NCI-H146 treated with DMSO at 0.1 percent for 48 hours (cell line): ENCODE results near the gene TAS2R43.
"Not testable (repeated sequence)": the region's sequence is repeated elsewhere in the genome, so short reads cannot be mapped to it uniquely, and the experiment has no call there.

ENCODE experiments used
- DNase-seq: peaks from one replicate; lab custom pipeline; 2025; ENCODE audit not compliant: unreplicated experiment; lab: John Stamatoyannopoulos, UW

Gene TAS2R43, protein sequence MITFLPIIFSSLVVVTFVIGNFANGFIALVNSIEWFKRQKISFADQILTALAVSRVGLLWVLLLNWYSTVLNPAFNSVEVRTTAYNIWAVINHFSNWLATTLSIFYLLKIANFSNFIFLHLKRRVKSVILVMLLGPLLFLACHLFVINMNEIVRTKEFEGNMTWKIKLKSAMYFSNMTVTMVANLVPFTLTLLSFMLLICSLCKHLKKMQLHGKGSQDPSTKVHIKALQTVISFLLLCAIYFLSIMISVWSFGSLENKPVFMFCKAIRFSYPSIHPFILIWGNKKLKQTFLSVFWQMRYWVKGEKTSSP

DNA sequence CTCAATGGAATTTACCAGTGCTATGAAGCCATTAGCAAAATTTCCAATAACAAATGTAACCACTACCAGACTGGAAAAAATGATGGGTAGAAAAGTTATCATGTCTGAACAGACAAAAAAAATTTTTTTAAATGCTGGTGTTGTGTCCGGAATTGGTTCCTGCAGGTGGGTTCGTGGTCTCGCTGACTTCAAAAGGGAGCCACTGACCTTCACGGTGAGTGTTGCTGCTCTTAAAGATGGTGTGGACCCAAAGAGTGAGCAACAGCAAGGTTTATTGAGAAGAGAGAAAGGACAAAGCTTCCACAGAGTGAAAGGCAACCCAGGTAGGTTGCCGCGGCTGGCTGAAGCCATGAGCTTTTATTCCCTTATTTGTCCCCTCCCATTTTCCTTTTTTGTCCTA lies at the start of gene TAS2R43:
TAS2R43 (minus strand) TSS at position 186 of the 400 bp plus-strand sequence; CDS start at position 102, 84 bp downstream.
- DNase-seq = no peak

DNA sequence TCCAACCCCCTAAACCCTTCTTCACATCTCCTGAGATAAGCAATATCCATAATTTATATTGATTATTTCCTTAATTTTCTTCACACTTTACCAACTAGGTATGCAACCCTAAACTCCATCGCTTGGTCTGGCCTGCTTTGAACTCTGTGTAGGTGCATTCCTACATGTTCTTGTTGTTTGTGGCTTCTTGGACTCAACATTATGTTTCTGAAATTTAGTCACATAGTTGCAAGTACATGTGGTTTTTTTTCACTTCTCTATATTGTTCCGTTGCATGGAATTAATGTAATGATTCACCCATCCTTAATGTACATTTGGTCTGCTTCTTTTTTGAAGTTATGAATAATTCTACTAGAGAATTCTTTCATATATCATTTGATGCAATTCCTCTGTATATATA lies 44.0 kb upstream of the TAS2R43 start:
- DNase-seq = no peak

DNA sequence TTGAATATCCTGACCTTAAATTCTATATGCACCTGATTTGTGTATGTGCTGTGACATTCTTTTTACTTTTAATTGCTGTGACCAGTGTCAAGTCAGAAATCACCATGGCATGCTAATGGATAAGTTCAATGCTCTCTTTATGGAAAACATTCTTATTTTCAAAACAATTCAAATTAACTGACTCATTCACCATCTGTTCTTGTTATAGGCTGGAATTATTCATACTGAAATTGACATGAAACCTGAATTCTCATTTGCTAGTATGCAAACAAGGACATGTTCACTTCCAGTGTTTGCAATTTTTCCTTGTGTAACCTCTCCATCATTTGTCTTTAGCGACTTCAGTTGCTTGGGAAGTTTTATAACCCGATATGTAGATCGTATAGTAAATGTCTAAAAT lies 42.2 kb upstream of the TAS2R43 start, which contains the start of gene TAS2R30:
TAS2R30 (minus strand) TSS at position 340 of the 400 bp plus-strand sequence. CDS start 400 bp downstream, outside the sequence.
- DNase-seq = no peak

DNA sequence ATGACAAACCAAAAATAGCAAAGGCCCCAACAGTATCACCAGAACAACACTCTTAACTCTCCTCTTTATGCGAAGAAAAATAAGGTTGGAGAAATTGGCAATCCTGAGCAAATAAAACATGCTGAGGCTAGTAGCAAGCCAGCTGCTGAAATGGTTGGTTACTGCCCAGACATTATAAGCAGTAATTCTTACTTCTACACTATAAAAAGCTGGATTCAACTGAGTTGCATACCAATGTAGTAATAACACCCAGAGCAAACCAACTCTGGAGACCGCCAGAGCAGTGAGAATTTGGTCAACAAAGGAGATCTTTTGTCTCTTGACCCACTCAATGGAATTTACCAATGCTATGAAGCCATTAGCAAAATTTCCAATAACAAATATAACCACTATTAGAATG lies 41.7 kb upstream of the TAS2R43 start:
- no peak for DNase-seq

DNA sequence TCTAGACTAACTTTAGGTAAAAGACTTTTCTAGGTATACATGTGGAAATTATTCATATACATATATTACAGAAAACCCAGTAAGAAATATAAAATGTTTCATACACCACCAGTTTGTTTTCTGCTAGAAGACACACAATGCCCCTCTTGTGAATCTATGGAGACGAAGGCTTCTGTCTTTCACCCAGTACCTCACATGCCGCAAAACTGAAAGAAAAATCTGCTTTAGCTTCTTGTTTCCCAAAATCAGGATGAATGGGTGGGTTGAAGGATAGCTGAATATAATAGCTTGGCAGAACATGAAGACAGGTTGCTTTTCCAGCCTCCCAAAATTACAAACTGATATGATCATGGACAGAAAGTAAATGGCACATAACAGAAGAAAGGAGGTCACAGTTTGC lies 41.0 kb upstream of the TAS2R43 start:
- DNase-seq = no peak

DNA sequence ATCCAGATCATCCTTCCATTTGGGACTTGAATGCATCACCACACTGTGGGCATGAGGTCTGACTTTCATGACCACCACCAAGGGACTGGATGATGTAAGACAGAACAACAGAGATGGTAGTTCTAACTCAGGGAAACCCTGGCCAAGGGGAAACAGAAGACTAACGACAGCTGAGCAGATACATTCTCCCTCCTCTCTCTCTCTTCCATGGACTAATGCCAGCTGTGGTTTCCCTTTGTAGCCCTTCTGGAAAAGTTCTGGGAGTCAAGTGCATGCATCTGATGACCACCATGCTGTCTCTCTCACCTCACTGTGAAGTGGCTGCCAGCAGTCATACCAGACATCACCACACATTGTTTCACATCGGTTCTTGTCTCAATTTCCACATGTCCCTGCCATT lies 38.9 kb upstream of the TAS2R43 start:
- no peak for DNase-seq

DNA sequence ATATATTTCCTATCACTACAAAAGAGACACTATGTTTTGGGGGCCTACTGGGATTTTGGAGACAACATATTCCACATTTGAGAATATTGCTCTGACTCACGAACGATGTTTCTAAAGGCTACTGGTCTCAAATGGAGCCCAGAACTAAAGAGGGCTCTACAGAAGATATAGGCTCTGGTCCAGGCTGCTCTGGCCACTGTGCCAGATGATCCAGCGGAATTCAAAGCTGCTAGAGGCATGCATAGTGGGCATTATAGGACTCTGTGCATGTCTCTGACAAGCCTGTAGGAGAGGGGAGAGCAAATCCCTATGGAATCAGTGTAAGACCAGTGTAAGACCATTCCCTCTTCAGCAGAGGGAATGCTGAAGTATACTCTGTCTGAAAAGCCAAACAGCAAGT lies 38.3 kb upstream of the TAS2R43 start:
- DNase-seq = no peak

DNA sequence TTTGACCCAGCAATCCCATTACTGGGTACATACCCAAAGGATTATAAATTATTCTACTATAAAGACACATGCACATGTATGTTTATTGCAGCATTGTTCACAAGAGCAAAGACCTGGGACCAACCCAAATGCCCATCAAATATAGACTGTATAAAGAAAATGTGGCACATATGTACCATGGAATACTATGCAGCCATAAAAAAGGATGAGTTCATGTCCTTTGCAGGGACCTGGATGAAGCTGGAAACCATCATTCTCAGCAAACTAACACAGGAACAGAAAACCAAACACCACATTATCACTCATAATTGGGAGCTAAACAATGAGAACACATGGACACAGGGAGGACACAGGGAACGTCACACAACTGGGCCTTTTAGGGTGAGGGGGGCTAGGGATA lies 22.0 kb upstream of the TAS2R43 start:
- not testable (repeated sequence) for DNase-seq

DNA sequence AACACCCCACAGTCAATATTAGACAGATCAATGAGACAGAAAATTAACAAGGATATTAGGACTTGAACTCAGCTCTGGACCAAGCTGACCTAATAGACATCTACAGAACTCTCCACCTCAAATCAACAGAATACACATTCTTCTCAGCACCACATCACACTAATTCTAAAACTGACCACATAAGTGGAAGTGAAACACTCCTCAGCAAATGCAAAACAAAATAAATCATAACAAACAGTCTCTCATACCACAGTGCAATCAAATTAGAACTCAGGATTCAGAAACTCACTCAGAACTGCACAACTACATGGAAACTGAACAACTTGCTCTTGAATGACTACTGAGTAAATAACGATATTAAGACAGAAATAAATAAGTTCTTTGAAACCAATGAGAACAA lies 19.1 kb upstream of the TAS2R43 start:
- not testable (repeated sequence) for DNase-seq

DNA sequence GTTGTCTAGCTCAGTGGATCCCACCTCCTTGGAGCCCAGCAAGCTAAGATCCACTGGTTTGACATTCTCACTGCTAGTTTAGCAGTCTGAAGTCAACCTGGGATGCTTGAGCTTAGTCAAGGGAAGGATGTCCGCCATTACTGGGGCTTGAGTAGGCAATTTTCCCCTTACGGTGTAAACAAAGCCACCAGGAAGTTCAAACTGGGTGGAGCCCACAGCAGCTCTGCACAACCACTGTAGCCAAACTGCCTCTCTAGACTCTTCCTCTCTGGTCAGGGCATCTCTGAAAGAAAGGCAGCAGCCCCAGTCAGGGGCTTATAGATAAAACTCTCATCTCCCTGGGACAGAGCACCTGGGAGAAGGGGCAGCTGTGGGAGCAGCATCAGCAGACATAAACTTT lies 16.7 kb upstream of the TAS2R43 start:
- no peak for DNase-seq

DNA sequence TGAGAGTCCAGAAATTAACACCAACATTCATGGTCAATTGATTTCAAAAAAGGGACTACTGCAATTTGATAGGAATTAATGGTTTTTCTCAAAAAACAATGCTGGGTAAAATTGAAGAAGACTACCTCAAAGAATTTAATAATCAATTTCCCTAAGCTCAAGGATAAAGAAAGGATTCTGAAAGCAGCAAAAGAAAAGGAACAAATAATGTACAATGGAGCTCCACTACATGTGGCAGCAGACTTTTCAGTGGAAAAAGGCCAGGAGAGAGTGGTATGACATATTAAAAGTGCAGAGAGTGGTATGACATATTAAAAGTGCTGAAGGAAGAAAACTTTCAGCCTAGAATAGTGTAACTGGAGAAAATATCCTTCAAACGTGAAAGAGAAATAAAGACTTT lies 15.6 kb upstream of the TAS2R43 start:
- DNase-seq = no peak

DNA sequence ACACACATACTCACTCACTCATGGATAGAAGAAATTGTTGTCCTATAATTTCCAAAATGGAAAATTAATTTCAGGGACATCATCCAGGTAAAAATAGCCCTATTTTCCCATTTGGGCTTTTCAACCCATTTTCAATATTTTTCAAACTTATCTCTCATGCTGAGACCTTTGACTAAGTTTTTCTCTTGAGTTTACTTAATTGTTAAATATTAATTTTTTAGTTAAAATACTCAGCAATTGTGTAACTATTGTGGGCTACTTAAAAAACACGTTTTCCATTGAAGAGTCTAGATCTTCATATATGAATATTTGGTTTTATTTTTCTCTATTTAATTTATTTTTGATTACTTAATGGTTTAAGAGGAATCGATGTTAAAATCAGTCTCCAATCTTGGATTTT lies 14.2 kb upstream of the TAS2R43 start:
- no peak for DNase-seq

DNA sequence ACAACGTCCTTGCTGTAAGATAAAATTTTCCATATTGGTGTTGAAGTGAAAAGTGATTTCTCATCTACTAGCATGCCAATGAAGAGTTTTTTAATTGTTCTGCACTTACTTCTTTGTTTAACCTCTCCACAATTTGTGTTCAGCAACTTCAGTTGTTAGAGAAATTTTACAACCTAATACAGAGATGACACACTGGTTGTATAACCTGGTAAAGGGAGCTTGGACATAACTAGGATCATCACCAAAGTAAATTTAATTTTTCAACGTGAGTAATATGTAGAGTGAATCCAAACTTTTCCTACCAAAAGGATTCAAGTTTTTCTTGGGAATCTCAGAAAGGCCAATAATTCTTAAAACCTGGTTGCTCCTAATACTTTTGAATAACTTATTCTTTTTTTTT lies 13.4 kb upstream of the TAS2R43 start:
- DNase-seq = no peak

DNA sequence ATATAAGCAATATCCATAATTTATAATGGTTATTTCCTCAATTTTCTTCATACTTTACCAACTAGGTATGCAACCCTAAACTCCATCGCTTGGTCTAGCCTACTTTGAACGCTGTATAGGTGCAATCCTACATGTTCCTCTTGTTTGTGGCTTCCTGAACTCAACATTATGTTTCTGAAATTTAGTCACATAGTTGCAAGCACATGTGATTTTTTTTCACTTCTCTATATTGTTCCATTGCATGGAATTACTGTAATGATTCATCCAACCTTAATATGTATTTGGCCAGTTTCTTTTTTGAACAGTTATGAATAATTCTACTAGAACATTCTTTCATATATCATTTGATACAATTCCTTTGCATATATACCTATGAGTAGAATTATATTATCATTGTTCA lies 2.8 kb upstream of the TAS2R43 start:
- DNase-seq = not testable (repeated sequence)

DNA sequence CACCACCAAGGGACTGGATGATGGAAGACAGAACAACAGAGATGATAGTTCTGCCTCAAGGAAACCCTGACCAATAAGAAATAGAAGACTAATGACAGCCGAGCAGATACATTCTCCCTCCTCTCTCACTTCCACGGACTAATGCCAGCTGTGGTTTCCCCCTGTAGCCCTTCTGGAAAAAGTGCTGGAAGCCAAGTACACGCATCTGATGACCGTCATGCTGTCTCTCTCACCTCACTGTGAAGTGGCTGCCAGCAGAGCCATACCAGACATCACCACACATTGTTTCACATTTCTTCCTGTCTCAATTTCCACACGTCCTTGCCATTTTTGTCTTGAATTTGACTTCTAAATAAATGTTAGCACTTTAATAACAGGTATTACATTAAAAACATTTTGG lies 2.9 kb downstream of the TAS2R43 start:
- DNase-seq = no peak

DNA sequence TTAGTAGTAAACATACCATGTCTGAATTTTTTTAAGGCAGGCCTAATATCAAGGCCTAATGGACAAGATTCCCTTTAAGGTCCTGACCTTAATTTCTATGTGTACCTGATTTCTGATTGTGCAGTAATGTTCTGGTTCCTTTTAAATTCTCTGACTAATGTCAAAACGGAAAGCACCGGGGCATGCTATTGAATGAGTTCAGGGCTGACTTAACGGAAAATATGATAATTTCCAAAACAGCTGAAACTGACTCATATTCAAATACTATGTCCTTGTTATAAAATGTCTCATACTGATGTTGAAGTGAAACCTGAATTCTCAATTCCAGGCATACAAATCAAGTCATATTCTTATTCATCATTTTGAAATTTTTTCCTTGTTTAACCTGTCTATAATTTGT lies 6.7 kb downstream of the TAS2R43 start:
- no peak for DNase-seq

DNA sequence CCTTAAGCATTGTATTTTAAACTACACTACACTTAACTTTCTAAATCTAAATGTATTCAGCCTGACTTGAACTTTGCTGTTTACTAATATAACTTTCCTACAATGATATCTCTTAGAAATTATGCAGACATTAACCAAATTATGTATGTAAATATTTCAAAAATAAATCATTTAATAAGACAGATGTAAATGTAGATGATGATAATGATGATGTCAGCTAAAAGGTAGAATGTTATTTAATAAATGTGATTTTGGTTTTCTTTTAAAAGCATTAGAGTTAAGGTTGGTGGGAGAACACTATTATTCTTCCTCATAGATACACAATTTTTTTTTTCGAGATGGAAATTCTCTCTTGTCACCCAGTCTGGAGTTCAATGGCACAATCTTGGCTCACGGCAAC lies 10.1 kb downstream of the TAS2R43 start:
- no peak for DNase-seq

DNA sequence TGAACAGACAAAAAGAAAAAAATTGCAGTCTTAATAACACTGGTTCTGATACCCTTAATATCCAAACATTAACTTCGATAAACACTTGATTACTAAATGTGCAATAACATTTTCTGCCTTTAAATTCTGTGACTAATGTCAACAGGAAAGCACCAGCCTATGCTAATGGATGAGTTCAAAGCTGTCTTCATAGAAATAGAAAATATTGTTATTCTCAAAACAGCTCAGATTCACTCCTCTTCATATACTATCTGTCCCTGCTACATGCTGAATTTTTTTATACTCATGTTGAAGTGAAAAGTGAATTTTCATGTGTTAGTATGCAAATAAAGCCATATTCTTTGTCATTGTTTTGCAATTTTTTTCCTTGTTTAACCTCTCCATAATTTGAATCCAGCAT lies 13.9 kb downstream of the TAS2R43 start:
- DNase-seq = no peak

DNA sequence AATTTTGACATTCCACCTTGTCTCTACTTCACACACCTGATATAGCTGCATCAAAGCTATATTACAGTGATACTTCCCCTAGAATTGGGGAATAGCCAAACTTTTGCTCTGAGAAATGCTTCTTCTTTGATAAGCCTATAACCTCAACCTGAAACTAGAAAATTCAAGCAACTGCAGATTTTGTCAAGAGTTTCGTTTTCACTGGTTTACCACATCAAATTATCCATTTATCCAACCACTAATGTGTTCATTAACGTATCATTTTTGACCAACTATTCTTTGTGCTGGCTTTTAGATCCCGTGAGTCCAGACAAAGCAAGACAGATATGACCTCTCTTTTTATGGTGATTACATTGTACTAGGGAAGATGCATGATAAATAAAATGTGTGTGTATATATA lies 16.5 kb downstream of the TAS2R43 start:
- DNase-seq = no peak

DNA sequence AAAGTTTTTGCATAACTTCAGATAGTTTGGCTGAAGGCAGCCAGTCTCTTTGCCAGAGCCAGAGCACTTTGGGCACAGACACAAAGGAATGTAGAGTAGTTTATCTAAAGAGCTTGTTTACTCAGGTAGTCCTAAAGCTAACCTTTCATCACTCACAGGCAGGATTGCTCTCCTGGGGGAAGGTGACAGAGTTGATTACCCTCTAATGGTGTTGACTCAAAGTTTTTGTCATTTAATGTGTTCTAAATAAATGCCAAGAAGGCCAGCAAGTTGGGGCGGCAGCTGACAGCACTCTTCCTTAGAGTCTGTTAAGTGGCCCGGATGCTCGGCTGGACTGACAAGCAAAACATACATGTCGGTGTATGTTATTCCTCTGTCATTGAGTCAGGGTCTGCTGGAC lies 20.7 kb downstream of the TAS2R43 start:
- DNase-seq = no peak

DNA sequence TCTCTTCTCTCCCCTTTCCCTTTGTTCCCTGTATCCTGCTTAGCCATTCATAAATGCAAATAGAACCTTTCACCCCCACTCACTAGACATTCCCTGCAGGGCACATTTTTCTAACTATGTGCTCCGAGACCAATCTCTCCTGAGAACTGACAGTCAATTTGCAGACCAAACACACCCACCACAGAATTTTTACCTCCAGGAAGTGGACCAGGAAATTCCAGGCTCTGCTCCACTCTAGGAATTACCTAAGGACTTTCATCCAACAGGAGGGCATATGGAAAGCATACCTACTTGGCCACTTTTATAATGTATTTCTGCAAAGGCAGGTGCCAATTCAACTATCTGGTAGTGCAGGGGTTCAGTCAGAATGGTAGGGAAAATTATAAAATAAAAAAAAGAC lies 21.1 kb downstream of the TAS2R43 start:
- no peak for DNase-seq

DNA sequence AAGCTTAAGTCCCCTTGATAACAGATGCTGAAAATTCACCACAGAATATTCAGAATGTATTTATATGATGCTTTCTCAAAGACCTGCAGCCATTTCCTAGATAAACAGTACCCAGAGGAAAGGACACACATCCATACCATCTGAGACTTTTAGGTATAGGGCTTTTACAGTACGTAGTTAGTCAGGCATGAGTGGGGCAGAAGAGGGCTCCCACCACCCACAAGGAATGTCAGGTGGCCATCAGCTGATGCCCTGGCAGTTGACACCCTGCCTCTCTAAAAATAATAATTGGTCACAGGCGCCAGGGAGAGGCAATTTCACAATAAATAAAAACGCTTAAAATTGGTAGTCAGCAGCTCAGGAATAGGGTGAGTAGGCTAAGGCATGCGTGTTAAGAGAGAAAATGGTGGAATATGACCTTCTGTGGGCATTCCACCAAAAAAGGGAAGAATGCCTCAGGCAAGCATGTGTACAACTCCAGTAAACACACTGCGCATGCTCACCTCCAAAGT lies 22.2 kb downstream of the TAS2R43 start:
- DNase-seq = no peak

DNA sequence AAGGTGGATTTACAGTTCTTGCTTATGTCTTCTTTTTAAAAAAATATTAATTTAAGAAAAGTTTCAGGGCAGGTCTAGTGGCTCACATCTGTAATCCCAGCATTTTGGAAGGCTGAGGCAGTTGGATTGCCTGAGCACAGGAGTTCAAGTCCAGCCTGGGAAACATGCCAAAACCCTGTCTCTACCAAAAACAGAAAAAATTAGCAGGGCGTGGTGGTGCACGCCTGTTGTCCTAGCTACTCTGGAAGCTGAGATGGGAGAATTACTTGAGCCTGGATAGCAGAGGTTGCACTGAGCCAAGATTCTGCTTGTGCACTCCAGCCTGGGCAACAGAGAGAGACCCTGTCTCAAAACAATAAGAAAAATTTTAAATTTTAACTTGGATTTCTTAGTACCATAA lies 24.6 kb downstream of the TAS2R43 start:
- no peak for DNase-seq
